Activated naive CD8-positive, alpha-beta T cell treated with anti-CD3 and anti-CD28 coated beads, Interleukin-2, amount 50 U/mL, for 24 hours (primary cell): Measurements from ENCODE around the gene CUL7.
A peak's percentile ranks its signal among the peaks of the same experiment; 100 is the strongest.

Experiments used
- ATAC-seq: fragments of 150-1000 bp; cut with Tn5 transposase; one replicate; pipeline ENCODE4 v1.10.0; 2021
- DNase-seq: peaks from one replicate; pipeline ENCODE4 v3.0.0; 2021
- H3K27ac Mint-ChIP-seq: one replicate; pipeline ENCODE4 v1.8.0; 2021; ENCODE audit warnings: mild to moderate bottlenecking, mixed read lengths
- H3K27me3 Mint-ChIP-seq: one replicate; pipeline ENCODE4 v1.8.0; 2021; ENCODE audit warnings: mixed read lengths
- H3K36me3 Mint-ChIP-seq: one replicate; pipeline ENCODE4 v1.8.0; 2021; ENCODE audit warnings: low read depth, mixed read lengths
- H3K4me1 Mint-ChIP-seq: one replicate; pipeline ENCODE4 v1.8.0; 2021; ENCODE audit warnings: mixed read lengths
- H3K4me3 Mint-ChIP-seq: one replicate; pipeline ENCODE4 v1.8.0; 2021; ENCODE audit warnings: mild to moderate bottlenecking, moderate library complexity, mixed read lengths
- H3K9me3 Mint-ChIP-seq: one replicate; pipeline ENCODE4 v1.8.0; 2021; ENCODE audit warnings: mixed read lengths

CUL7 gene

GRCh38 chr6:43061861-43062260 is 8.2 kb upstream of the CUL7 start:
- Mint-ChIP-seq H3K27ac (no peak overlapping the region), H3K4me1 (peaks cover 26% of the 10 kb centered on the region), H3K9me3 (no peaks in the 10 kb centered on the region), H3K27me3 (no peaks in the 10 kb centered on the region), H3K36me3 (peaks cover 8% of the 10 kb centered on the region), H3K4me3 (no peak overlapping the region)
- no peak for DNase-seq
- ATAC-seq, result no peak

- H3K9me3 Mint-ChIP-seq, result no peaks in the 10 kb centered on the region
- H3K27me3 Mint-ChIP-seq, result no peaks in the 10 kb centered on the region
- H3K4me1 Mint-ChIP-seq, result peaks cover 30% of the 10 kb centered on the region
- H3K27ac Mint-ChIP-seq, result no peak overlapping the region
- peak overlapping the region; percentile 96 for H3K4me3 Mint-ChIP-seq
- DNase-seq (no peak), ATAC-seq (no peak)
- H3K36me3 Mint-ChIP-seq, result peaks cover 12% of the 10 kb centered on the region
Observed at GRCh38 chr6:43060755-43061633, 7.3 kb upstream of the CUL7 start.

- ATAC-seq, result no peak
- DNase-seq, result no peak
- Mint-ChIP-seq H3K9me3 (no peaks in the 10 kb centered on the region), H3K27ac (peak overlapping the region; percentile 98), H3K36me3 (peaks cover 20% of the 10 kb centered on the region), H3K4me3 (peak overlapping the region; percentile 96), H3K27me3 (no peaks in the 10 kb centered on the region), H3K4me1 (peaks cover 31% of the 10 kb centered on the region)
Observed at GRCh38 chr6:43060034-43060754, 6.5 kb upstream of the CUL7 start.

DNA sequence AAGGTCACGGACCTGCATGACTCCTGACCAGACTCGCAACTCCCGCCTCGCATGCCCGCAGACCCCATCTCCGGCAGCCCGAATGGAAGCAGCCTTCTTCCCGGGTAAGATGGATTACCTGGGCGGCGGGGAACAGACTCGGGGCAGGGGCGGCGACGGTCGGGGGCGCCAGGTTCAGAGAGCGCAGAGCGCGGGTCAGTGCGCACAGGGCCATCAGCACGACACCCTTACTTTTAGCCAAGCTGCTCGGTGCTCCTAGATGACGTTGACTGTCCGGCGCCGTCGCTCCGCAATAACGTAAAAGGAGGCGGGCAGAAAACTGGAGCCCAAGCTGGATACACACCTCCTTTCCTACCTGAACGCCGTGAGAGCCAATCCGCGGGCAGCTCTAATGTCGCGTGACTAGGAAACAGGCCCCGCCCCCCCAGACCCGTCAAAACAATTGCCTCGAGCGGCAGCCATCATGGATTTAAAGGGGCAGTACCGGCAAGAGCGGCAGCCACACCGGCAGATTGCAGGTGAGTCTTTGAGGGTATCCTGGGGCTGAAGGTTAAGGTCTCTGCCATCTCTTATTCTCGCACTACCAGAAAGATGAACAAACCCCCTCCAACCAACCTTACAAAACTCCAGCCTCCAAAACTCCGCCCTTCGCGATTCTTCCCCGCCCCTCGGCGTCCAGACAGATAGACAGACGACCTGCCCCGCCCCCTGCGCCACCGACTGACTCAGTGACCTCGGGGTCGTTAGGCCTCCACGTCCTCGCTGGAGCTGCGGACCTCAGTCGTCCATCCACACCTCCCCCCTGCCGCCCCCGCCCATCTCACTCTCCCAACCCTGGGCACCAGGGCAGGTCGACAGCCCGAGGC is 5.8 kb upstream of the CUL7 start, which contains the start of the genes KLC4 and MRPL2:
Gene KLC4, plus strand, starts transcription at position 464 of the 866 bp plus-strand sequence. CDS start 1,705 bp downstream, outside the sequence.
Gene MRPL2, minus strand, starts transcription at position 267 of the 866 bp plus-strand sequence. Its CDS starts 53 bp downstream, at position 214.
- Mint-ChIP-seq H3K27ac (peak within 1 kb of the TSS; percentile 98), H3K27me3 (no peaks in the 10 kb centered on the region), H3K9me3 (no peaks in the 10 kb centered on the region), H3K36me3 (peaks cover 22% of the 10 kb centered on the region), H3K4me1 (peaks cover 31% of the 10 kb centered on the region), H3K4me3 (peak within 1 kb of the TSS; percentile 96)
- peak; percentile 96 for DNase-seq
- ATAC-seq, result peak; percentile 96

DNA sequence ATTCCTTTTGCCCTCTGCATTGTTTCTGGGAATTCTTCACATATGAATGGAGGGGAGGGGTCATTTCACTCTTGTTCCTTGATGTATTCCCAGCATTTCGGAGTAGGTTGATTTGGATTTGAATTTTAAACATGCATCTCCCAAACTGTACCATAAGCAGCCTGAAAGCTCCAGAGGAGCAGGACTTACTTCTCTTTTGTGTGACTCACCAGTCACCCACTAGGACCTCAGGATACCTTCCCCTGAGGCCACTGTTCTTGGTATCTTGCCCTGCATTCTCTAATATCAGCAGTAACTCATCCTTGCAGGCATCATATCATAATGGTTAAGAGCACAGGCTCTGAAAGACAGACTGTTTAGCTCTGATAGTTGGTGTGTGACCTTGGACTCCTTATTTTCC is 4.9 kb upstream of the CUL7 start:
- Mint-ChIP-seq H3K27me3 (no peaks in the 10 kb centered on the region), H3K4me1 (peaks cover 37% of the 10 kb centered on the region), H3K4me3 (peak overlapping the region; percentile 96), H3K36me3 (peaks cover 26% of the 10 kb centered on the region), H3K9me3 (no peaks in the 10 kb centered on the region), H3K27ac (peak overlapping the region; percentile 98)
- DNase-seq (no peak), ATAC-seq (no peak)

DNA sequence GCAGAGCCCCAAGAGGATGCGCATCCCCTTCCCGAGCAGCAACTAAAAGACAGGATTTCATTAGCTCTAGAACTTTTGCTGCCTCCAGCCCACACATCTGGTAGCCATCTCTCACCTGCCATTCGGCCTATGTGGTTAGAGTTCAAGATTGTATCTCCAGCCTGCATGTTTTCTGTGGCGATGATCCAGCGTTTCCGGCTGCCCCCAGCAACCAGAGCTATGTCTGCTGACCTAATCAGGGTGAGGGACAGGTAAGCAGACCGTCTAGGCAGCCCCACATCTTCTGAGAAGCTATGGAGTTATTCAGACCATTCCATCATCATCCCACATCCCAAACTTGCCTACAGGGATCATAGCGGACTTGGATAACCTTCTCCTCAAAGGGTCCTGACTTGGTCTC is 2.3 kb upstream of the CUL7 start:
- ATAC-seq (no peak), DNase-seq (no peak)
- H3K4me3 Mint-ChIP-seq, result no peak overlapping the region
- H3K9me3 Mint-ChIP-seq, result no peaks in the 10 kb centered on the region
- H3K4me1 Mint-ChIP-seq, result peaks cover 53% of the 10 kb centered on the region
- H3K27ac Mint-ChIP-seq, result no peak overlapping the region
- H3K27me3 Mint-ChIP-seq, result no peaks in the 10 kb centered on the region
- H3K36me3 Mint-ChIP-seq, result peaks cover 30% of the 10 kb centered on the region

- H3K36me3 Mint-ChIP-seq, result peaks cover 35% of the 10 kb centered on the region
- no peaks in the 10 kb centered on the region for H3K9me3 Mint-ChIP-seq
- peaks cover 46% of the 10 kb centered on the region for H3K4me1 Mint-ChIP-seq
- no peaks in the 10 kb centered on the region for H3K27me3 Mint-ChIP-seq
- H3K27ac Mint-ChIP-seq, result peak overlapping the region; percentile 97
- no peak for ATAC-seq
- no peak for DNase-seq
- peak overlapping the region; percentile 97 for H3K4me3 Mint-ChIP-seq
Observed at GRCh38 chr6:43054206-43054943, 724 bp upstream of the CUL7 start.

GRCh38 chr6:43052842-43053544 is 658 bp downstream of the CUL7 start:
- Mint-ChIP-seq H3K27ac (peak overlapping the region; percentile 97), H3K4me3 (peak overlapping the region; percentile 97), H3K27me3 (no peaks in the 10 kb centered on the region), H3K9me3 (no peaks in the 10 kb centered on the region), H3K36me3 (peaks cover 35% of the 10 kb centered on the region), H3K4me1 (peaks cover 39% of the 10 kb centered on the region)
- DNase-seq (peak; percentile 31), ATAC-seq (peak; percentile 14)

GRCh38 chr6:43052225-43052841 is 1.3 kb downstream of the CUL7 start:
- ATAC-seq (no peak), DNase-seq (no peak)
- H3K27me3 Mint-ChIP-seq, result no peaks in the 10 kb centered on the region
- no peaks in the 10 kb centered on the region for H3K9me3 Mint-ChIP-seq
- H3K27ac Mint-ChIP-seq, result peak overlapping the region; percentile 97
- peaks cover 33% of the 10 kb centered on the region for H3K4me1 Mint-ChIP-seq
- H3K4me3 Mint-ChIP-seq, result peak overlapping the region; percentile 97
- H3K36me3 Mint-ChIP-seq, result peaks cover 32% of the 10 kb centered on the region

DNA sequence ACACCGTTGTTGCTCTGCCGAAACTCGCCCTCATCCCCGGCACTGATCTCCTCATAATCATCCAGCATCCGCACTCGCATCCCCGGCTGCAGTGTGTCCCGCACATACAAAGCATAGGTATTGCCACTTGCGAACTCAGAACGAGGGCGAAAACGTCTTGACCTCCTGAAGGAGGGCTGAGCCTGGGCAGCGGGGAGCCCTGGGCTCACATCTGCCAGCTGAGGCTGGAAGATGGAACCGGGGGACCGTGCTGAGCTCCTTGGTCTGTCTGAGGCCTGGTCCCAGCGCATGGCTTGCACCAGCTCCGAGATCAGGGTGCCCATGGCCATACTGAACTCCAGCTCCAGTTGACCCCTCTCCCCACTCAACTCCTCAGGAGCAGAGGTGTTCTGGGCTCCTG is 2.7 kb downstream of the CUL7 start:
- DNase-seq (no peak), ATAC-seq (no peak)
- H3K27ac Mint-ChIP-seq, result no peak overlapping the region
- H3K4me3 Mint-ChIP-seq, result no peak overlapping the region
- peaks cover 33% of the 10 kb centered on the region for H3K36me3 Mint-ChIP-seq
- no peaks in the 10 kb centered on the region for H3K9me3 Mint-ChIP-seq
- H3K4me1 Mint-ChIP-seq, result peaks cover 29% of the 10 kb centered on the region
- no peaks in the 10 kb centered on the region for H3K27me3 Mint-ChIP-seq

GRCh38 chr6:43047998-43048397 is 5.7 kb downstream of the CUL7 start:
- DNase-seq (no peak), ATAC-seq (no peak)
- H3K27ac Mint-ChIP-seq, result no peak overlapping the region
- H3K4me3 Mint-ChIP-seq, result no peak overlapping the region
- no peaks in the 10 kb centered on the region for H3K27me3 Mint-ChIP-seq
- H3K36me3 Mint-ChIP-seq, result peaks cover 20% of the 10 kb centered on the region
- no peaks in the 10 kb centered on the region for H3K9me3 Mint-ChIP-seq
- H3K4me1 Mint-ChIP-seq, result peaks cover 19% of the 10 kb centered on the region

DNA sequence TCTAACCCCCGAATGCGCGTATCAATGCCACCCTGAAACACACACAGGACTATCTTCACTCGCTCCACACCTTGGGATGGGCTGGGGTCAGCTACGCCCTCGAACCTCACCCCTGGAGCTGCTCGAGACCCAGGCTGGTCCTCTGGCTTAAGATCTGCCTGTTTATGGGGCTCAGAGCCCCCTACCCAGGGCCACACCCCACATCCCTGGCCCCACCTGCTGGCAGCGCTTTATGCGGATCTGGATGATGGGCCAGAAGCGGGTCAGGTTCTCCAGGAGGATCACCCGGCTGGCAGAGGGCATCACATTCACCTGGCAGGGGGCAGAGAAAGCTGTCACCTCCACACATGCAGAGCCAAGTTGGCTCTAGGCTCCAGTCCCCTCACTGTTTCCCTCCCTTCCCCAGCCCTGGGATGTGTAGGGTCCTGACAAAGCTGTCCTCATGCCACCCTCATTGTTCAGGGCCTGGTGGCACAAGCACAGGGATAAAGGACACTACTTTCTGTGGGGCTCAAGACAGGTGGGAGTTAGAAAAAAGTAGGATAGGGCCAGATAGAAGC is 8.2 kb downstream of the CUL7 start:
- DNase-seq, result no peak
- Mint-ChIP-seq H3K9me3 (no peaks in the 10 kb centered on the region), H3K4me1 (peaks cover under 1% of the 10 kb centered on the region), H3K36me3 (peaks cover 22% of the 10 kb centered on the region), H3K27ac (no peak overlapping the region), H3K27me3 (no peaks in the 10 kb centered on the region), H3K4me3 (no peak overlapping the region)
- no peak for ATAC-seq

DNA sequence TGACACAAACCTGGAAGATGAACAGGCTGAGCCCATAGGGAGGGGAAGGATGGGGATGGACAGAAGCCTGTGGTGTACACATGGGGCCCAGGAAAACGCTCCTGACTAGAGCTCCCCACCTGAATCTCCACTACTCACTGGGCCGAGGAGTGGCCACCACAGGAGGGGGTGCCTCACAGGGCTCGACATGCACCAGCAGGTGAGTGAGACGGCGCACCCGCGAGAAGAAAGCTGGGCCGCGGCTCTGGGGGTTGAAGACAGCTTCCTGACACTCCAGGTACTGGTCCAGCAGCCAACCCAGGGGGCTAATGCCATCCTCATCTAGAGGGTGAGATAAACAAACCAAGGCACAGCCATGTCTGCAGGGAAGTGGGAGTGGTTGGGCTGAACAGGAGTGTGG is 10.3 kb downstream of the CUL7 start:
- Mint-ChIP-seq H3K9me3 (no peaks in the 10 kb centered on the region), H3K4me3 (no peak overlapping the region), H3K36me3 (peaks cover 22% of the 10 kb centered on the region), H3K27me3 (no peaks in the 10 kb centered on the region), H3K27ac (no peak overlapping the region), H3K4me1 (no peaks in the 10 kb centered on the region)
- ATAC-seq (no peak), DNase-seq (no peak)
